Loucy (cell line): ENCODE results near the gene CREBRF.
"Not testable (repeated sequence)": the region's sequence is repeated elsewhere in the genome, so short reads cannot be mapped to it uniquely, and the experiment has no call there.

Source experiments
- H2AFZ ChIP-seq: fragments of 200-600 bp; sonication (generic); 2 replicates; pipeline ENCODE4 v1.6.0; 2016; ENCODE audit warnings: antibody characterized with exemption, mild to moderate bottlenecking, low read length, moderate library complexity
- H3F3A ChIP-seq: fragments of 200-600 bp; 2 replicates; pipeline ENCODE4 v1.6.0; 2016; ENCODE audit warnings: antibody characterized with exemption, low read depth, mild to moderate bottlenecking
- H3K27me3 ChIP-seq: fragments of 200-600 bp; sonication (generic); 2 replicates; pipeline ENCODE4 v1.6.1; 2014; ENCODE audit warnings: low read length, mild to moderate bottlenecking; ENCODE audit not compliant: insufficient read depth, poor library complexity, severe bottlenecking
- H3K36me3 ChIP-seq: fragments of 200-600 bp; sonication (generic); 2 replicates; pipeline ENCODE4 v1.6.1; 2016; ENCODE audit warnings: low read length; ENCODE audit not compliant: insufficient read depth
- H3K4me1 ChIP-seq: fragments of 200-600 bp; sonication (generic); 2 replicates; pipeline ENCODE4 v1.5.1; 2014; ENCODE audit warnings: low read length, mild to moderate bottlenecking; ENCODE audit not compliant: insufficient read depth, poor library complexity, severe bottlenecking
- H3K4me2 ChIP-seq: fragments of 200-600 bp; sonication (generic); 2 replicates; pipeline ENCODE4 v1.6.0; 2014; ENCODE audit warnings: antibody characterized with exemption, low read length, low read depth, mild to moderate bottlenecking; ENCODE audit not compliant: poor library complexity, severe bottlenecking
- H3K4me3 ChIP-seq: fragments of 200-600 bp; sonication (generic); 2 replicates; pipeline ENCODE4 v1.5.1; 2014; ENCODE audit warnings: low read length, mild to moderate bottlenecking, mixed read lengths; ENCODE audit not compliant: poor library complexity, severe bottlenecking
- H3K79me2 ChIP-seq: fragments of 200-600 bp; sonication (generic); 2 replicates; pipeline ENCODE4 v1.6.1; 2014; ENCODE audit warnings: low read length; ENCODE audit not compliant: insufficient read depth
- H3K9ac ChIP-seq: fragments of 200-600 bp; sonication (generic); 2 replicates; pipeline ENCODE4 v1.6.0; 2014; ENCODE audit warnings: mild to moderate bottlenecking, low read depth, low read length, moderate library complexity; ENCODE audit not compliant: poor library complexity, severe bottlenecking
- H3K9me2 ChIP-seq: fragments of 200-600 bp; sonication (generic); replicated peaks from 2 replicates; pipeline ENCODE4 v1.6.1; 2016; ENCODE audit warnings: low read depth, low read length, mixed read lengths
- H3K9me3 ChIP-seq: fragments of 200-600 bp; sonication (generic); 2 replicates; pipeline ENCODE4 v1.6.1; 2014; ENCODE audit warnings: mild to moderate bottlenecking, antibody characterized with exemption, low read length, low read depth; ENCODE audit not compliant: insufficient read depth
- H4K20me1 ChIP-seq: fragments of 200-600 bp; sonication (generic); 2 replicates; pipeline ENCODE4 v1.6.0; 2014; ENCODE audit warnings: antibody characterized with exemption, low read length, mild to moderate bottlenecking; ENCODE audit not compliant: insufficient read depth, poor library complexity, severe bottlenecking
- CTCF ChIP-seq: fragments of 200-600 bp; sonication (generic); conservative IDR thresholded peaks from 2 replicates; pipeline ENCODE4 v1.5.1; 2014; ENCODE audit warnings: mild to moderate bottlenecking, antibody characterized with exemption, low read length
- EZH2phosphoT487 ChIP-seq: fragments of 200-600 bp; IDR thresholded peaks from 2 replicates; pipeline ENCODE4 v1.6.1; 2018; ENCODE audit warnings: antibody characterized with exemption, mild to moderate bottlenecking, moderate library complexity, borderline replicate concordance

CREBRF gene

GRCh38 chr5:173029499-173029921, 26.6 kb upstream of the CREBRF start:
- Histone ChIP-seq H3K4me1 (no peaks in the 10 kb centered on the region), H3K36me3 (peaks cover 1% of the 10 kb centered on the region; the same call in 1 of the 2 replicates), H4K20me1 (no peaks in the 10 kb centered on the region), H2AFZ (no peak overlapping the region), H3K27me3 (no peaks in the 10 kb centered on the region), H3K79me2 (peaks cover 12% of the 10 kb centered on the region; the same call in 1 of the 2 replicates), H3K9ac (no peak overlapping the region), H3K4me2 (no peak overlapping the region), H3F3A (no peaks in the 10 kb centered on the region), H3K9me3 (no peaks in the 10 kb centered on the region), H3K9me2 (no peaks in the 10 kb centered on the region), H3K4me3 (no peak overlapping the region)
- TF ChIP-seq EZH2phosphoT487 (no peak), CTCF (no peak)

- H3K36me3 ChIP-seq, H4K20me1 ChIP-seq, H3K79me2 ChIP-seq, H3K9me2 ChIP-seq, H3K9me3 ChIP-seq, H3K4me1 ChIP-seq, H3K9ac ChIP-seq, H2AFZ ChIP-seq, H3K4me3 ChIP-seq, H3K27me3 ChIP-seq, H3K4me2 ChIP-seq, H3F3A ChIP-seq: not testable (repeated sequence)
Observed at GRCh38 chr5:173032096-173032495, 24.1 kb upstream of the CREBRF start.

- no peaks in the 10 kb centered on the region for H4K20me1 ChIP-seq
Observed at GRCh38 chr5:173032730-173033129, 23.4 kb upstream of the CREBRF start.

More at GRCh38 chr5:173032730-173033129, 23.4 kb upstream of the CREBRF start:
- Histone ChIP-seq H3K4me3 (no peak overlapping the region), H3K9me3 (no peaks in the 10 kb centered on the region), H3K9me2 (no peaks in the 10 kb centered on the region), H3K79me2 (peaks cover 3% of the 10 kb centered on the region; the same call in 1 of the 2 replicates), H3K36me3 (peaks cover 6% of the 10 kb centered on the region; the same call in 1 of the 2 replicates), H3F3A (no peaks in the 10 kb centered on the region), H3K27me3 (no peaks in the 10 kb centered on the region), H2AFZ (no peak overlapping the region), H3K4me2 (no peak overlapping the region), H3K9ac (no peak overlapping the region), H3K4me1 (no peaks in the 10 kb centered on the region)
- TF ChIP-seq EZH2phosphoT487 (no peak), CTCF (no peak)
